ENCODE data around the gene JAKMIP1.

JAKMIP1 gene

DNA sequence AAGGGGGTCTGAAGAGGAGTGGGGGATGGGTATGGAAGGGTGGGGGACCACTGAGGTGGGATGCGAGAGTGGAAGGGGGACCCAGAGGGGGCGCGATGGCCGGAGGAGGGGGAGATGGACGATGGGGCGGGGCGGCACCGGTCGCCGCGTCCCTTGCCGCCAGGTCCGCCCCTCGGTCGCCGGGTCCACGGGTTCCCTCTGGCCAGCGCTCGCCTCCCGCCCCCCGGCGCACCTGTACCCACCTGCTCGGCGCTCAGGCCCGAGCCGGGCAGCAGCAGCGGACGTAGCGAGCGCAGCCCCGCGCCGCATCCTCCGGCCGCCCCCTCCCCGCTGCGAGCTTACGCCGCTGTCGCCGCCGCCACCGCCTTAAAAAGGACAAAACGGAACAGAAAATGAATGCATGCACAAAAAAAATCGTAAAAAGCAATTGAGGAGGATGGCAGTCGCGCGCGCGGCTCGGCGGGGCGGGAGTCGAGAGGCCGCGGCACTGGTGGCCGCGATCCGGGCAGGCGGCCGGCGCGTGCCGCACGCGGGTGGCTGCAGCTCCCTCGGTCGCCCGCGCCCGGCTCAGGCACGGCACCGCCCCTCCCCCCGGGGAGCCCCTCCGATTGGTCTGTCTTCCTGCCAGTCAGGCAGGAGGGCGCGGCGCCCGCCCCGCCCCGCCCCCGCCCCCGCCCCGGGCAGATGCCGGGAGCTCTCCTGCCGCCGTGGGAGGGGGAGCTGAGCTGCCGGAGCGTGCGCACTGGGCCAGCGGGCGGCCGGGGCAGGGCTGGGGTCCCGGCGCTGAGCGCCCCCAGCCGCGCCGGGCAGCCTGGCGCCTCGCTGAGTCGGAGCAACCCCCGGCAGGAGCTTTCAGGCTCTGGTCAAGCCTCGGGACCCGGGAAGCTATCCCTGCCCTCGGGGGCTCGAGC lies at the start of gene JAKMIP1:
Gene JAKMIP1, minus strand, starts transcription at position 539 of the 911 bp plus-strand sequence. CDS start 87,699 bp downstream, outside the sequence.
- peak; percentile 86 to 97 for DNase-seq (ENCODE audit: low read depth in 1 of 2, low spot score in 1 of 2)
- in situ Hi-C loops (cut with HindIII; ENCODE audit: low pct_unique_long_range_greater_than_20kb, low sequenced_read_pairs): no loop called here
- no peak for TF ChIP-seq JUND (IDR thresholded peaks at IDR 0.05; ENCODE audit: low read depth)

DNA sequence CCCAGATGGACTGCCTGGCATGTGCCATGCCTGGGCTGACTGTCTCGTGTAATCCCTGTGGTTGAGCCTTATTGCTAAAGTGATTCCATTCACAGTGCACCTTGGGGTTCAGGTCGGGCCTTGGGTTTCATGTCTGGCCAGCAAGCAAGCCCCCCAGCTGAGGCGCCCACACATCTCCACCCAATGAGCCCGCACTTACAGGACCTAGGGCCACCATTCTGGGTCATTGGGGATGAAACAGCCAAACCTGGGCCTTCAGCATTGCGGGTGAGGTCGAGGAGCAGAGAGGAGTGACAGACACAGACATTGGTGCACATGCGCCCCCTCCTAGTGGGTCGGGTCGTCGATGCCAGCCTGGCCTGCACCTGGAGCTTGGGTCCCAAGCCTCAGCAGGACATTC lies 48.0 kb upstream of the JAKMIP1 start:
- in situ Hi-C loops (cut with HindIII; ENCODE audit: low pct_unique_long_range_greater_than_20kb, low sequenced_read_pairs): no loop called here
- TF ChIP-seq JUND (IDR thresholded peaks at IDR 0.05; ENCODE audit: low read depth): no peak
- no peak for DNase-seq (ENCODE audit: low read depth in 1 of 2, low spot score in 1 of 2)

DNA sequence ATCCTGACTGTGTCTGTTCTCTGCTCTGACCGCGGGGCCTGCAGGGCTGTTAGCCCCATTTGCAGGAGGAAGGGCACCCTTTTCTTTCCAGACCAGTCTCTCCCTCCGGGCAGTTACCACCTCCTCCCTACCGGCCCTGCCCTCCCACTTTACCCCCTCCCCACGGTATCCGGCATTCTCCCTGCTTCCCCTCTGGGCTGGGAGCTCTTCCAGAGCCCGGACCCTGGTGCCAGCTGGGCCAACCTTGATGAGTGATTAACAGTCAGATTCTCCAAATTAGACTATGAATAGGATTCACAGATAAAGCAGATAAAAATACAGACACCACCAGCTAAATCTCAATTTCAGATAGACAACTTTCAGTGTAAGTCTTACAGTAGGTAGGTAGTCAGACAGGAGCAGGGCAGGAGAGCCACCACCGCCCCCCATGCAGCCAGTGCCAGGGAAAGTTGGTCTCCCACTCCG lies 45.9 kb upstream of the JAKMIP1 start:
- DNase-seq (ENCODE audit: low read depth in 1 of 2, low spot score in 1 of 2): no peak
- in situ Hi-C loops (cut with HindIII; ENCODE audit: low pct_unique_long_range_greater_than_20kb, low sequenced_read_pairs): no loop called here
- TF ChIP-seq JUND (IDR thresholded peaks at IDR 0.05; ENCODE audit: low read depth): no peak

DNA sequence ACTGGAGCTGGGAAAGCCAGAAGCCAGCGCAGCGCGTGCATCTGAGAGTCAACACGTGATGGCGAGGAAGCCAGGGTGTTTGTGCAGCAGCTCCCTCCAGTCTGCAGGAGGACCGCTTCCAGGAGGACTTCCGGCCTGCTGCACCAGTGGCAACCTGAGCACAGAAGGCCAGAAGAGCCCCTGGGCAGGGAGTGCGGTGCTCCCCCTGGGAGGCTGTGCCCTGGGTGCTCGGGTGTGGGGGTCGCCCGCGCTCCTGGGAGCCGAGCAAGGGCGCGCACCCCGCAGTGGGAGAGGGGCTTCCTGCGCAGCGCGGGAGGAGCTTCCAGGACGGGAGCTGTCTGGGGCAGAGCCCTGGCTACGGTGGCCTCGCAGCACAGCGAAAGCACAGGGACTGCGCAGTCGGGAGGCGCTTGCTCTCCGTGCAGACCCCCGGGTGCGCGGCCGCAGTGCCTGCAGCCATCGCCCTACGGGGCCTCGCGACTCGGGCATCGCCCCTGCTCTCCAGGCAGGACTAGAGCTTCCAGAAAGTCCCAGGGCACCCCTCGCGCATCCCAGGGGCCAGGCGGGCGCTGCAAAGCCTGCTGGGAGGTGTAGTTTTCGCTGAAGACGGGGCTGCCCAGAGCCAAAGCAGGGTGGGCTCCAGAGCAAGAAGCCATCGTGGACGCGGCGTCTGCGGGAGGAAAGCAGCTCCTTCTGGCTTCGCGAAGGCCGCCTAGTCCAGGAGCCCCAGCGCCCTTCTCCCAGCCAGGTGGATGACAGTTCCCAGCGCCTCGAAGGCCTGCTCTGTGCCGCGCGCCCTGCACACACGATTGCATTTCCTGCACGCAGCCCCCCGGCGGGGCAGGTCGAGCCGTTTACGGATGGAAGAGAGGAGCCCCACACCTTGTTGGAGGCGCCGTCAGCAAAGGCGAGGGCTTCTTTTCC lies 45.2 kb upstream of the JAKMIP1 start:
- in situ Hi-C loops (cut with HindIII; ENCODE audit: low pct_unique_long_range_greater_than_20kb, low sequenced_read_pairs): no loop called here
- DNase-seq (ENCODE audit: low read depth in 1 of 2, low spot score in 1 of 2): no peak
- no peak for TF ChIP-seq JUND (IDR thresholded peaks at IDR 0.05; ENCODE audit: low read depth)

DNA sequence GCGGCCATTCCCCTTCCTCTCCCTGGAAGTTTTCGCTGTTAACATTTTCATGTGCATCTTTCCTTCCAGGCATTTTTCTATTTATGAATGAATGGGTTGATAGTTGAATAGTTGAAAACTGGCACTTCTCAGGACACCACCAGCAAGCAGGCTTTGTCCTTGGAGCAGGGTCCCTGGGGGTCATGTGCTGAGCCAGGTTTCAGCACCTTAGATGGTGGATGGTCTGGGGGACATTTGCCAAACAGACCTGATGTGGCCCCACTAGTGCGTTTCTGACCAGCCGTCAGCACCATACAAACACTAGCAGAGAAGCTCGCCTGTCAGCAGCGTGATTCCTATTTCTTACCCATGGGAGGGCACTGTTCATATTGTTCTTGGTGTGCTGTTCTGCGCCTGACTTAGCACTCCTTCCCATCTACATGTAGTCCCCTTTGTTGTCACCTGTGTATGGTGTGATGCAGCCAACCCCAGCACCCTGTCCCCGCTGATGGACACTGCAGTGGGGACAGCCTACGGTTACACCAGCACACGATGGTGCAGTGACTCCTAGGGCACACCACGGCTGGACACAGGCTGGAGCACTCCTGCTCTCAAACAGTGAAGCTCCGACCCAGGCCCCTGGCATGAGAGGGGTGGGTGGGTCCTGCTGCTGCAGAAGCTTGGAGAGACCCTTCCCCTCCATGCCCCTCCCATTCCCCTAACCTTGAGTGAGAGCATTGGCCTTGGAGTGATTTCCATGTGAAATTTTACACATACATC lies 42.1 kb upstream of the JAKMIP1 start:
- no peak for TF ChIP-seq JUND (IDR thresholded peaks at IDR 0.05; ENCODE audit: low read depth)
- in situ Hi-C loops (cut with HindIII; ENCODE audit: low pct_unique_long_range_greater_than_20kb, low sequenced_read_pairs): no loop called here
- no peak for DNase-seq (ENCODE audit: low read depth in 1 of 2, low spot score in 1 of 2)

DNA sequence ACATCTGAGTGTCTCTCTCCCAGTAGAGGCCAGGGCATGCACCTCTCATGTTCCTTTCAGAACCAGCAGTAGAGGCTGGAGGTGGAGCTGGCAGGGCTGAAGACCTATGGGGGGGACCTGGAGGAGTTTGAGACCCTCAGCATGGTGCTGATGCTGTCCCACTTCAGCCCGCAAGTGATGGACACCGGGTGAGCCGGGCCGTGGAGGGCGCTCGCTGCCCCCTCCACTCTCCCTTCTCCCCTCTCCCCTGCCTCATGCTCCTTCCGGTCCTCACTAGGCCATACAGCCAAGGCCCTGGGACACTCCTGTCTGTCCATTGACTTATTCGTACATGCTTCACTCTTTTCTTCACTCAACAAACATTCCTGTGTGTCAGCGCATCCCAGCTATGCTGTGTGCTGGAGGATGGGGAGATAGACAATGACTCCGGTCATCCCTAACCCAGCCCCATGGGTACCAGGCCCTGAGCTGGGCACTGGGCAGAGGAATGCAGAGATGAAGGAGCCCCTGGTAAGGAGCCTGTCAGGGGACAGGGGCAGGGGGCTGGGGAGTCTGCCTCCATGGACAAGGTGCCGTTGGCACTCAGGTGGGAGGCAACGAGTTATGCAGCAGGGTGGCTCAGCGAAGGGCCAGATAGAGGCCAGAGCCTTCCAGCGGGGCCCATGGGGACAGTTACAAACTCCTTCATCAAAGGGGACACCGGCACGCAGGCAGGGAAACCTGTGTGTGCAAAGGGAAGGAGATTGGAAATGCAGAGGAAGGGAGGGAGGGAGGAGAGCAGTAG lies 40.9 kb upstream of the JAKMIP1 start:
- in situ Hi-C loops (cut with HindIII; ENCODE audit: low pct_unique_long_range_greater_than_20kb, low sequenced_read_pairs): no loop called here
- DNase-seq (ENCODE audit: low read depth in 1 of 2, low spot score in 1 of 2): no peak
- TF ChIP-seq JUND (IDR thresholded peaks at IDR 0.05; ENCODE audit: low read depth): no peak

DNA sequence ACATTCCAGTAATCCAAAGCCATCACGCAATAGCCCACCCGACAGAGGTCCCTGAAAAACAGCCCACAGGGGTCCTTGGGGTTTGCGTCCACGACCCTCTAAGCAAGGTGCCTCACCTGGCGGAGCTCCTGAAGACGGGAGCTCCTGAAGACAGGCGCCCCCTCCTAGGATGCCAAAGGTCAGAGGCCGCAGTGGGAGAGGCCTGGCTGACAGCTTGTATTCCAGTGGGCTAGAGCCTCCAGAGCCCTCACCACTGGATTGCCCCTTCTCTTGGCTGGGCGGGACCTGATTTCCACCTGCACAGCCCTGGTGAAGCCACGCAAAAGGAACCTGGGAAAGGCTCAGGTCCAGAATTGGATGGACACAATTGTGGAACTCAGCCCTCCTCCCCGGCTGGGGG lies 39.6 kb upstream of the JAKMIP1 start:
- in situ Hi-C loops (cut with HindIII; ENCODE audit: low pct_unique_long_range_greater_than_20kb, low sequenced_read_pairs): no loop called here

DNA sequence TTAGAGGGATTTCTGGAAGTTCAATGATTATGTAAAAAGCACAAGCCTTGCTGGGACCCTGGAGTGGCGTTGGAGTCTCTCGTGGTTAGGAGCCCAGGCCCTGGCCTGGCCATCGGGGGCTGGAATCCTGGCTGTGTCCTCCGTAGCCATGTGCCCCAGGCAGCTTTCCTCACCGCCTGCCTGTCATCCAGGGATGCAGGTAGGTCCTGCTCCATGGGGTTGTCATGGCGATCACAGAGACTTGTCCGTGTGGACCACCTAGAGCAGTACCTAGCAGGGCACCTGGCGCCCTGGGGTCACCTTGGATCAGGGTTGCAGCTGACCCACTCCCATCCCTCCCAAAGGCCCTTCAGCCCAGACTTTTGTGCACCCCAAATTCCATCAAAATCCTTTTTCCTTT lies 39.1 kb upstream of the JAKMIP1 start:
- in situ Hi-C loops (cut with HindIII; ENCODE audit: low pct_unique_long_range_greater_than_20kb, low sequenced_read_pairs): no loop called here
- no peak for DNase-seq (ENCODE audit: low read depth in 1 of 2, low spot score in 1 of 2)
- no peak for TF ChIP-seq JUND (IDR thresholded peaks at IDR 0.05; ENCODE audit: low read depth)

More for the DNA sequence above, 39.6 kb upstream of the JAKMIP1 start:
- DNase-seq (ENCODE audit: low read depth in 1 of 2, low spot score in 1 of 2): no peak
- no peak for TF ChIP-seq JUND (IDR thresholded peaks at IDR 0.05; ENCODE audit: low read depth)

DNA sequence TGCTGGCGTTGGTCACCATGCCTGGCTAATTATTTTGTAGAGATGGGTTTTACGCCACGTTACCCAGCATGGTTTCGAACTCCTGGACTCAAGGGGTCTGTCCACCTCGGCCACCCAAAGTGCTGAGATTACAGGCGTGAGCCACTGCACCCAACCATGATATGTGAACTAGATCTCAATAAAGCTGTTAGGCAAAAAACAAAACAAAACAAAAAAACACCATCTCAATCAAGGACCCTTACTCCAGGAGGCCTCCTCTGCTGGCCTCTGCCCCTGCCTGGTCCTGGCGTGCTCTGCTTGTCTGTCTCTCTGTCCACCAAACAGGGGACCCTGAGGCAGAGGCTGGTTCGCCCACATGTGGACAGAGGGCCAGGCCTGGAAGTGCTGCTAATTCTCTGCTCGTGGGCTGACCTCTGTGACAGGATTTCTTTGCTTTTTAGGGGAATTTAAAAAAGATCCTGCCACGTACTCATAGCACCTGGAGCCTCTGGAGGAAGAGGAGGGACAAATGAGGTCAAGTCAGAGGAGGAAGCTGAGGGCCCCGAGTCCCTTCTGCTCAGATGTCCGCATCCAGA lies 36.6 kb upstream of the JAKMIP1 start:
- in situ Hi-C loops (cut with HindIII; ENCODE audit: low pct_unique_long_range_greater_than_20kb, low sequenced_read_pairs): no loop called here
- TF ChIP-seq JUND (IDR thresholded peaks at IDR 0.05; ENCODE audit: low read depth): no peak
- no peak for DNase-seq (ENCODE audit: low read depth in 1 of 2, low spot score in 1 of 2)

DNA sequence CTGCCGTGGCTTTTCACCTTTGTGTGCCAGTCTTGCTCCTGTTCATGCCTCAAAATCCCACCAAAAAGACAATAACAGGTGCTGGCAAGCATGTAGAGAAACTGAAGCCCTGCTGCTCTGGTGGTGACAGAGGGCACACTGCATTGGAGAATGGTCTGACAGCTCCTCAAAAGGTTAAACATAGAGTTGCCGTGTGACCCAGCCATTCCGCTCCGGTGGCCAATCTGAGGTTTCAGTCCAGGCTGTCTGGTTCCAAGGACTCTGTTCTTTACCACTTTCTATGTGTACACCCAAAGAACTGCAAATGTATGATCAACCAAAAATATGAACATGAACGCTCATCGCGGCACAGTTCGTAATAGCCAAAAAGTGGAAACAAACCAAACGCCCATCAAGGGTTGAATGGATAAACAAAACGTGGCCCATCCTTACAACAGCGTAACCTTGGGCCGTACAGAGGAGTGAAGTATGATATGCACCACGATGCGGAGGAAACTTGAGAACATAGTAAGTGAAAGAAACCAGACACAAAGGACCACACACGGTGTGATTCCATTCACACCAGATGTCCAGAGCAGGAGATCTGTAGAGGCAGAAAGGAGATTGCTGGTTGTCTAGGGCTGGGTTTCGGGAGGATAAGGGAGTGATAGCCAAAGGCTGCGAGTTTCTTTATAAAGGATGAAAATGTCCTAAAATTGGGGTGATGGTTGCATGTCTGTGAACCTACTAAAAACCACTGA lies 35.7 kb upstream of the JAKMIP1 start:
- in situ Hi-C loops (cut with HindIII; ENCODE audit: low pct_unique_long_range_greater_than_20kb, low sequenced_read_pairs): no loop called here
- TF ChIP-seq JUND (IDR thresholded peaks at IDR 0.05; ENCODE audit: low read depth): no peak
- DNase-seq (ENCODE audit: low read depth in 1 of 2, low spot score in 1 of 2): no peak

DNA sequence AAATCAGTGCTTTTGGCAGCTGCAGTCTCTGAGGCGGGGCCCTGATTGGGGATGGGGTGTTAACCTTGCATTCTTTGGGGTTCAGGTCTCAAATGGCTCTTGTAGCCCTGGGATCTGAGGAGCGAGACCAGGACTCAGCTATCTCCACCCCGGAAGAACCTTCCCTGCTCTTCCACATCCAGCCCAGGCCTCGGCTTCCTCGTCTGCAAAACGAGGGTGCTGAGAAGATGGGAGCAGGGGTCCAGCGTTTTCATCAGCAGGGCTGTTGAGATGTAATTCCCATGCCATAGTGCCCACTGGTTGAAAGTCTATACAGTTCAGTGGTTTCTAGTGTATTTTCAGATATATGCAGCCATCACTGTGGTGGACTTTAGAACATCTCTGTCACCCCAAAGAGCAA lies 34.7 kb upstream of the JAKMIP1 start:
- no peak for DNase-seq (ENCODE audit: low read depth in 1 of 2, low spot score in 1 of 2)
- in situ Hi-C loops (cut with HindIII; ENCODE audit: low pct_unique_long_range_greater_than_20kb, low sequenced_read_pairs): no loop called here
- TF ChIP-seq JUND (IDR thresholded peaks at IDR 0.05; ENCODE audit: low read depth): no peak
